Ascending aorta (tissue), 2 donors: ENCODE measurements around the gene SFN. TPM values are rescaled to one million over a fixed set of nuclear protein-coding genes. Genes with fewer than 3 reads are reported as not detected.
A peak's percentile ranks its signal among the peaks of the same experiment; 100 is the strongest.
"Not testable (repeated sequence)": the region's sequence is repeated elsewhere in the genome, so short reads cannot be mapped to it uniquely, and the experiment has no call there.

ENCODE experiments used
- DNase-seq, 2 donors: peaks; one replicate each; pipeline ENCODE4 v3.0.0-alpha.2; 2019; ENCODE audit warnings: low spot score in 2 of 2
- H3K27ac ChIP-seq, 2 donors: fragments of 200-600 bp; sonication (generic); one replicate each; pipeline ENCODE4 v1.5.1; 2016 to 2017; ENCODE audit warnings: mild to moderate bottlenecking in 1 of 2
- H3K27me3 ChIP-seq: fragments of 200-600 bp; sonication (generic); one replicate; pipeline ENCODE4 v1.5.1; 2017
- H3K36me3 ChIP-seq, 2 donors: fragments of 200-600 bp; sonication (generic); one replicate each; pipeline ENCODE4 v1.5.1; 2016
- H3K4me1 ChIP-seq, 2 donors: fragments of 200-600 bp; sonication (generic); one replicate each; pipeline ENCODE4 v1.5.1; 2016 to 2017; ENCODE audit warnings: mild to moderate bottlenecking in 1 of 2
- H3K4me3 ChIP-seq, 2 donors: fragments of 200-600 bp; sonication (generic); one replicate each; pipeline ENCODE4 v1.5.1; 2016 to 2017; ENCODE audit warnings: mild to moderate bottlenecking in 1 of 2
- H3K9me3 ChIP-seq, 2 donors: fragments of 200-600 bp; sonication (generic); one replicate each; pipeline ENCODE4 v1.5.1; 2016
- intact Hi-C: fragments of 100-400 bp; cut with DNase I; formaldehyde crosslinking; loops from one replicate; pipeline ENCODE4 v1.15.1; 2023
- total RNA-seq: library from RNA; depleted of rRNA; stranded (reverse); fragments of >200 nt; gene quantifications from one replicate; pipeline ENCODE4 v1.1.0, GENCODE V29; 2016
- TF ChIP-seq, protein P1 (sequence below), 3 experiments: fragments of 200-600 bp in 2 of 3; fragments of 450-650 bp in 1 of 3; sonication (generic) in 2 of 3; IDR thresholded peaks; one replicate each; pipeline ENCODE4 v1.5.1; 2016 to 2019; ENCODE audit warnings: antibody characterized with exemption in 3 of 3, mild to moderate bottlenecking in 1 of 3, moderate library complexity in 1 of 3

SFN gene
- total RNA-seq, 1 donor from 2014 or later = 17.8 TPM

DNA sequence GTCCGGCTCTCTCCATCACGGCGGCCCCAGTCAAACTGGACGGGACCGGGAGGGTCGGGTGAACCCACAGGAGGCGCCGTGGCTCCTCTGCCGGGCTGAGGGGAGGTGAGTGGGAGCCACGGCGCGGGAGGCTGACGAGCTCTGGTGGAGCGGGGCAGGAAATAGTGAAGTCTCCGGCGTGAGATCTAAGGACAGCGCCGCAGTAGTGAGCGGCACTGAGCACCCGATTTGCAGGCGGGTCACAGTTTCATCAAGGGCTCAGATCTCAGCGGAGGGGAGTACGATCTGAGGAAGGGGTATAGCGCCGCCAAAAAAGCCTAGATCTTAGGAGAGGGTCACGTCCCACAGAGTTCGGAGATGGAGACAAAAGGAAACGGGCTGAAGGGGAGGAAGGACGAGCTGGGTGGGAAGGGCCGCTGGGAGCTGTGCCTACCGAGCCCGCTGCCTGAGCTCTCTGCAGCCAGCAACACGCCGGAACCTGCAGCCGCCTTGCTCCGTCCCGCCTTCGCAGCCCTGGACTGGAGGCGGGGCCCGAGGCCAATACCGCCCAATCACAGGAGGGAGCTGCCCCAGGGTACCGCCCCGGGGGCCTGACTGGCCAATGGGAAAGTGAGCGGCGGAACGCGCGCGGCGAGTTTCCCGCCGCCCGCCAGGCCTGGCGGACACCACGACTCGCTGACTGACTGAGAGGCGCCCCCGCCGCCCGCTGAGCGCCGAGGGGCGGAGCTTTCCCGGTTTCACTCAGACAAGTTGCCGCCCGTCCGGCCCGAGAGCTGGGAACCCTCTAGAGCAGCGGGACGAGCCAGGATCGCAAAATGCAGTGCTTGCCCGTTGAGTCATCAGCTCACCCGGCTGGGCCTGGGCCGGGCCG lies 1.9 kb downstream of the SFN start:
- Histone ChIP-seq H3K27ac (peak overlapping the region; percentile 97), H3K36me3 (no peaks in the 10 kb centered on the region), H3K9me3 (no peaks in the 10 kb centered on the region), H3K4me1 (peaks cover 0 to 13% of the 10 kb centered on the region in 2 donors), H3K27me3 (no peaks in the 10 kb centered on the region), H3K4me3 (peak overlapping the region; percentile 71 to 72)
- intact Hi-C loops = loop anchor here (1.0 to 5.0 kb wide), 3 partner anchors 12 to 168 kb away; partner anchors contain the start of genes ARID1A and GPN2
- TF ChIP-seq, protein P1, sequence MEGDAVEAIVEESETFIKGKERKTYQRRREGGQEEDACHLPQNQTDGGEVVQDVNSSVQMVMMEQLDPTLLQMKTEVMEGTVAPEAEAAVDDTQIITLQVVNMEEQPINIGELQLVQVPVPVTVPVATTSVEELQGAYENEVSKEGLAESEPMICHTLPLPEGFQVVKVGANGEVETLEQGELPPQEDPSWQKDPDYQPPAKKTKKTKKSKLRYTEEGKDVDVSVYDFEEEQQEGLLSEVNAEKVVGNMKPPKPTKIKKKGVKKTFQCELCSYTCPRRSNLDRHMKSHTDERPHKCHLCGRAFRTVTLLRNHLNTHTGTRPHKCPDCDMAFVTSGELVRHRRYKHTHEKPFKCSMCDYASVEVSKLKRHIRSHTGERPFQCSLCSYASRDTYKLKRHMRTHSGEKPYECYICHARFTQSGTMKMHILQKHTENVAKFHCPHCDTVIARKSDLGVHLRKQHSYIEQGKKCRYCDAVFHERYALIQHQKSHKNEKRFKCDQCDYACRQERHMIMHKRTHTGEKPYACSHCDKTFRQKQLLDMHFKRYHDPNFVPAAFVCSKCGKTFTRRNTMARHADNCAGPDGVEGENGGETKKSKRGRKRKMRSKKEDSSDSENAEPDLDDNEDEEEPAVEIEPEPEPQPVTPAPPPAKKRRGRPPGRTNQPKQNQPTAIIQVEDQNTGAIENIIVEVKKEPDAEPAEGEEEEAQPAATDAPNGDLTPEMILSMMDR (IDR thresholded peaks at IDR 0.05) = no peak
- peak; percentile 94 to 99 for DNase-seq

DNA sequence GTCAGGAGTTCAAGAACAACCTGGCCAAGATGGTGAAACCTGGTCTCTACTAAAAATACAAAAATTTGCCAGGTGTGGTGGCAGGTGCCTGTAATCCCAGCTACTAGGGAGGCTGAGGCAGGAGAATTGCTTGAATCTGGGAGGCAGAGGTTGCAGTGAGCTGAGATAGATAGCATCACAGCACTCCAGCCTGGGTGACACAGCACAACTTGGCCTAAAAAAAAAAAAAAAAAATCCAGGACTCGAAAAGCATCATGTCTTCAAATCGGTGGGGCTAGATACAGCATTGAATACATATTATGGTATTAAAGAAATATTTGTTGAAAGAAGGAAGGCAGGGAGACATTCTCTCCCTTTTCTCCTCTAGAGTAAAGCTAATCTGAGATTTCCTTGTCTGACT lies 10.1 kb downstream of the SFN start:
- H3K4me1 ChIP-seq, DNase-seq, H3K36me3 ChIP-seq, H3K4me3 ChIP-seq, intact Hi-C loops, H3K9me3 ChIP-seq, H3K27ac ChIP-seq, H3K27me3 ChIP-seq: not testable (repeated sequence)

DNA sequence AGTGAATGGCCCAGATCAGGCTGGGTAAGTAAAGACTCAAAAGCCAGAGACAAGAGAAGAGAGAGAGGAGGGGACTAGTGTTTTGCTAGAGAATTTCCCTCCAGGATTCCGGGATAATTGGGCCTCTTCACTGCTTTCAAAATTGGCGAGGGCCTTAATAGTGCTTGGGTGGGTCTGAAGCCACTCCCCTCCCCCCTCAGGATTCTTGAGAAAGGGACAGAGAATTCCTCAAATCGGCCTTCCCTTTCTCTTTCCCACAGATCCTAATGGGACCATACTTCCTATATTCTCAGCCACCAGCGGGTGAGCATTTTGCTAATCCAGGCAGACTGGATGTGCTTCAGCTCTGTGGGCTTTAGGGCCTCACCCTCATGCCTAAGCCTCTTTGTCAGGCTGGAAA lies 11.9 kb downstream of the SFN start:
- no peak overlapping the region for H3K4me3 ChIP-seq
- DNase-seq = no peak
- H3K9me3 ChIP-seq = no peaks in the 10 kb centered on the region
- TF ChIP-seq, protein P1 (IDR thresholded peaks at IDR 0.05) = no peak
- no peak overlapping the region for H3K27ac ChIP-seq
- intact Hi-C loops = loop anchor here (5.0 kb wide), 1 partner anchor 273 kb away; no protein-coding TSS in a partner anchor
- H3K27me3 ChIP-seq = no peaks in the 10 kb centered on the region
- H3K4me1 ChIP-seq = peaks cover 0 to 3% of the 10 kb centered on the region in 2 donors
- H3K36me3 ChIP-seq = peaks cover 17 to 20% of the 10 kb centered on the region in 2 donors

DNA sequence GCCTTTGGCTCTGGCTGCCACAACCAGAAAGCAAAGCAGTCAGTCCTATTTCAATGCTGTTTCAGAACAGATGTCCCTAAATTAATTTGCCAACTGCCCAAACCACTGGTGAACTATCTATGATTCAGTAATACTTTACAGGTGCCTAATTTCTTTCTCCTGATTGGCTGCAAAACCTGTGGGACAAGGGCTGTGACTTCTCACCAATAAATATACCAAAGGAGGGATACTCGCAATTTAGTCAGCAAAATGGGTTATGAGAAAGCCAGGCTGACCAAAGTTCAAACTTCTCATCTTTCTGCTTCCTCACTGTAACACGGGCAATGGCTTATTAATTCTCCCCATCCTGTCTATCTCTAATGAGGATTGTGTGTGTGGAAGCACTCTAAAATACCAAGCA lies 14.4 kb downstream of the SFN start:
- intact Hi-C loops = loop anchor here (5.0 kb wide), 1 partner anchor 275 kb away; no protein-coding TSS in a partner anchor
- DNase-seq = no peak
- peaks cover 34 to 42% of the 10 kb centered on the region in 2 donors for H3K36me3 ChIP-seq

DNA sequence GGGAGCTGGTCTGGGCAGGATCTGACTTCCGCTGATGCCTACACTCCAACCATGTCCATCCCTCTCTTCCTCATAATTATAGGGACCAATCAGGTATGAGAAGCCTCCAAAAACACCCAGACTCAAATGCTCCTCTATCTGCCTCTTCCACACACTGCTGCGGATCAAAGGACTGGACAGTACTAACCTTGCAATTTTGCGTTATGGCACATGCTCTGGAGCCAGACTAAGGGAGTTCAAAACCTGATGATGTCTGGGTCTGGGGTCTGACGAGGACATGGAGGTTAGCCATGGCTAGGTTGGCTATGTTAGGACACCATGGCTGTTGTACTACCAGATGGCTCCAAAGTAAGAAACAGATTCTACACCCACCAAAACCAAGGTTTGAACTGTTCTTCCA lies 16.8 kb downstream of the SFN start:
- Histone ChIP-seq H3K4me1 (peaks cover 0 to 3% of the 10 kb centered on the region in 2 donors), H3K4me3 (no peak overlapping the region), H3K27ac (no peak overlapping the region), H3K27me3 (no peaks in the 10 kb centered on the region), H3K36me3 (peaks cover 57 to 67% of the 10 kb centered on the region in 2 donors), H3K9me3 (no peaks in the 10 kb centered on the region)
- DNase-seq = no peak
- intact Hi-C loops = loop anchor here (2.0 to 5.0 kb wide), 2 partner anchors 69 to 277 kb away; no protein-coding TSS in a partner anchor
- TF ChIP-seq, protein P1 (IDR thresholded peaks at IDR 0.05) = no peak

More for the DNA sequence above, 14.4 kb downstream of the SFN start:
- Histone ChIP-seq H3K9me3 (no peaks in the 10 kb centered on the region), H3K4me1 (peaks cover 0 to 3% of the 10 kb centered on the region in 2 donors), H3K27ac (peak overlapping the region; percentile 12 to 61), H3K4me3 (no peak overlapping the region), H3K27me3 (no peaks in the 10 kb centered on the region)
- TF ChIP-seq, protein P1 (IDR thresholded peaks at IDR 0.05) = no peak

DNA sequence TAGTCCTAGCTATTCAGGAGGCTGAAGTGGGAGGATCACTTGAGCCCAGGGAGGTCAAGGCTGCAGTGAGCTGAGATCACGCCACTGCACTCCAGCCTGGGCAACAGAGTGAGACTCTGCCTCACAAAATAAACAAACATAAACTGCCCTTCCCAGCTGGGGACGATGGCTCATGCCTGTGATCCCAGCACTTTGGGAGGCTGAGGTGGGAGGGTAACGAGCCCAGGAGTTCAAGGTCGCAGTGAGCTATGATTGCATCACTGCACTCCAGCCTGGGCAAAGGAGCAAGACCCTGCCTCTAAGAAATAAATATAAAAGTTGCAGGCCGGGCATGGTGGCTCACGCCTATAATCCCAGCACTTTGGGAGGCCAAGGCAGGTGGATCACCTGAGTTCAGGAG lies 18.7 kb downstream of the SFN start:
- H3K27ac ChIP-seq, intact Hi-C loops, DNase-seq, H3K27me3 ChIP-seq, H3K4me3 ChIP-seq, H3K4me1 ChIP-seq, H3K9me3 ChIP-seq: not testable (repeated sequence)
- H3K36me3 ChIP-seq = peaks cover 75 to 84% of the 10 kb centered on the region in 2 donors
